Immature natural killer cell (primary cell): ENCODE measurements around the gene KCNJ16. TPM values are rescaled to one million over a fixed set of nuclear protein-coding genes. Genes with fewer than 3 reads are reported as not detected.

Source experiments
- DNase-seq, 3 donors: peaks; one replicate each; pipeline ENCODE4 v3.0.0; 2022; ENCODE audit warnings: mixed read lengths in 1 of 3
- H3K27ac Mint-ChIP-seq, 6 donors: one replicate each; pipeline ENCODE4 v1.8.0; 2020; ENCODE audit warnings: mixed read lengths in 6 of 6, mild to moderate bottlenecking in 5 of 6, inconsistent platforms in 4 of 6, moderate library complexity in 3 of 6
- H3K27me3 Mint-ChIP-seq, 3 donors: one replicate each; pipeline ENCODE4 v1.8.0; 2020 to 2021; ENCODE audit warnings: low read depth in 3 of 3, mild to moderate bottlenecking in 3 of 3, mixed read lengths in 3 of 3, moderate library complexity in 3 of 3, inconsistent platforms in 1 of 3
- H3K36me3 Mint-ChIP-seq, 3 donors: one replicate each; pipeline ENCODE4 v1.8.0; 2020; ENCODE audit warnings: mixed read lengths in 3 of 3, inconsistent platforms in 2 of 3, mild to moderate bottlenecking in 2 of 3
- H3K4me1 Mint-ChIP-seq, 2 donors: one replicate each; pipeline ENCODE4 v1.8.0; 2020; ENCODE audit warnings: inconsistent platforms in 2 of 2, mild to moderate bottlenecking in 2 of 2, mixed read lengths in 2 of 2, moderate library complexity in 1 of 2
- H3K4me3 Mint-ChIP-seq, 5 donors: one replicate each; pipeline ENCODE4 v1.8.0; 2020; ENCODE audit warnings: mild to moderate bottlenecking in 5 of 5, mixed read lengths in 5 of 5, inconsistent platforms in 3 of 5, moderate library complexity in 3 of 5
- H3K9me3 Mint-ChIP-seq, 6 donors: one replicate each; pipeline ENCODE4 v1.8.0; 2020; ENCODE audit warnings: mild to moderate bottlenecking in 6 of 6, mixed read lengths in 6 of 6, inconsistent platforms in 4 of 6, moderate library complexity in 3 of 6
- polyA plus RNA-seq, 3 donors: library from polyadenylated mRNA; unstranded; fragments of 300-500 nt; fragmentation: Illumina TruSeq; gene quantifications; one replicate each; pipeline ENCODE4 v1.2.3, GENCODE V29; 2021

The KCNJ16 gene
- polyA plus RNA-seq, 3 donors from 2014 or later = not detected

DNA sequence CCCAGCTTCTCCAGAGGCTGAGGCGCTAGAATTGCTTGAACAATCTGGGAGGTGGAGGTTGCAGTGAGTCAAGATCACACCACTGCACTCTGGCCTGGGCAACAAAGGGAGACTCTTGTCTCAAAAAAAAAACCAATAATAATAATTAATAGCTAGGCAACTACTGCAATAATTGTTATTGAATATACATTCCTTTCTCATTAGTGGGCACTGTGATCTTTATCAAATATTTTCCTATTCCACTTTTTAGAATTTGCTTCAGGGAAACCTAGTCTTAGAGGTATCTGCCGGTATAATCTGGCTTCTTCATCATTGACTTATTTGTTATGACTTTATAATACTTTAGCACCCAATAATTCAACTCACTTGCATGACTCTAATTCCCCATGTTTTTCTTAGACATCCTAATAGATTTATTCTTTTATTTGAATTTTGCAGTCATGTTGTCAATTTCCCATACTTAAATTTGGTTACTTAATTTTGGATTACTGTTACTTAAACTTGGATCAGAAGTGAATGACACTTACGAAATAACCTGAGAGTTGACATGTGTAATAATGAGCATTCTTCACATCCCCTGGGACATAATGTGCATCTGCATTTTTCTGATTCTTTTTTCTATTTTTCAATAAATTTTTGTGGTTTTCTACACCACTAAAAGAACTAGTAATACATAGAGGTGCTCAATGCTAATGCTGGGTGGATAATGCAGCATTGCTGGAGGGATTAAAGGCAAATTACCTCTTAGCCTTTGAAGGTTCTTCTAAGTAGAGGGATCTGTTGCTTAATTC lies 25.0 kb upstream of the KCNJ16 start:
- Mint-ChIP-seq H3K9me3 (peaks cover 0 to 2% (median 0%) of the 10 kb centered on the region in 6 donors), H3K36me3 (no peaks in the 10 kb centered on the region), H3K27me3 (peaks cover 0 to 3% (median 1%) of the 10 kb centered on the region in 3 donors), H3K27ac (no peak overlapping the region), H3K4me3 (no peak overlapping the region), H3K4me1 (no peaks in the 10 kb centered on the region)
- DNase-seq = no peak

DNA sequence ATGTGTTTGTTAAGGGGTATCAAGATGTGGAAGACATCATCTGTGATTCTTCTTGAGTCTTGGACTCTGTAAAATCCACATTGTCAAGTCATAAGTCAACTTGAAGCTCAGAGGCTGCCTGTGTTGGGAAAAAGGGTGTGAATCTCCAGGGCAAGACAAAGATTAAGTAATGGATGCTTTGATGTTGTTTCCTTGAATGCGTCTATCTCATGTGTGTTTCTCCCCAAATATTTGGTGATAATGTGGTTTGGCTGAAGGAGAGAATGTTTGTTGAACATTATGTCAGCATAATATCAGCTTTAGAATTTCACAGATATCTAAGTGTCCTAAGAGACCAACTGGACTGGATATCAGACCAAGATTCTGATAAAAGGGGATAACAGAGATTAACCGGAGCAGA lies 24.1 kb upstream of the KCNJ16 start:
- Mint-ChIP-seq H3K36me3 (no peaks in the 10 kb centered on the region), H3K4me3 (no peak overlapping the region), H3K9me3 (peaks cover 0 to 2% (median 0%) of the 10 kb centered on the region in 6 donors), H3K27me3 (peaks cover 0 to 3% (median 1%) of the 10 kb centered on the region in 3 donors), H3K4me1 (no peaks in the 10 kb centered on the region), H3K27ac (no peak overlapping the region)
- DNase-seq = no peak

DNA sequence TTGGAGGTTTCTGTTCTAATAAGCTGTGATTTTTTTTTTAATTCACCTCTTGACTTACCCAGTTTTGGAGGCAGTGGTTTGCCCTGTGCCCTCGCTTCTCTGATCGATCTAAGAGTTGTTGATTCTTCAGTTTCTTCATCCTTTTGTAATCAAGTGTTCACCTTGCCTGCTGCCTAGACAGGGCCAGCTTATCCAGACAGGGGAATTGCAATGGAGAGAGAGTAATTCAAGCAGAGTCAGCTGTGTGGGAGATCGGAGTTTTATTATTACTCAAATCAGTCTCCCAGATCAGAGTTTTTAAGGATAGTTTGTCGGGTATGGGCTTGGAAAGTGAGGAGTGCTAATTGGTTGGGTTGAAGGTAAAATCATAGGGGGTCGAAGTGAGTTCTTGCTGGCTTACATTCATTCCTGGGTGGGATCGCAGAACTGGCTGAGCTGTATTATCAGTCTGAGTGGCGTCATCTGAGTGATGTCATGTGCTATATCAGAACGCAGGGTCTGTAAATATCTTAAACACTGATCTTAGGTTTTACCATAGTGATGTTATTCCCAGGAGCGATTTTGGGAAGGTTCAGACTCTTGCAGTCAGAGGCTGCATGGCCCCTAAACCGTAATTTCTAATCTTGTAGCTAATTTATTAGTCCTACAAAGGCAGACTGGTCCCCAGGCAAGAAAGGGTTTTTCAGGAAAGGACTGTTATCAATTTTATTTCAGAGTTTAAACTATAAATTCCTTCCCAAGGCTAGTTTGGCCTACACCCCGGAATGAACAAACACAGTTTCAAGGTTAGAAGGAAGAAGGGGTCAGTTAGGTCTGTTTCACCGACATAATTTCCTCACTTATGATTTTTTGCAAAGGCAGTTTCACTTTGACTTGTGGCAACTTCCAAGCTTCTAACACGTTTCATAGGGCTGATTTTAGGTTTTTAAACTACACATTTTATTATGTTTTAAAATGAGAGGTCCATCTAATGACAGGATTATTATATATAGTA lies 21.5 kb upstream of the KCNJ16 start:
- H3K27ac Mint-ChIP-seq = no peak overlapping the region
- no peaks in the 10 kb centered on the region for H3K36me3 Mint-ChIP-seq
- H3K4me1 Mint-ChIP-seq = no peaks in the 10 kb centered on the region
- H3K9me3 Mint-ChIP-seq = peaks cover 0 to 5% (median 0%) of the 10 kb centered on the region in 6 donors
- H3K27me3 Mint-ChIP-seq = no peaks in the 10 kb centered on the region
- no peak overlapping the region for H3K4me3 Mint-ChIP-seq
- DNase-seq = no peak

DNA sequence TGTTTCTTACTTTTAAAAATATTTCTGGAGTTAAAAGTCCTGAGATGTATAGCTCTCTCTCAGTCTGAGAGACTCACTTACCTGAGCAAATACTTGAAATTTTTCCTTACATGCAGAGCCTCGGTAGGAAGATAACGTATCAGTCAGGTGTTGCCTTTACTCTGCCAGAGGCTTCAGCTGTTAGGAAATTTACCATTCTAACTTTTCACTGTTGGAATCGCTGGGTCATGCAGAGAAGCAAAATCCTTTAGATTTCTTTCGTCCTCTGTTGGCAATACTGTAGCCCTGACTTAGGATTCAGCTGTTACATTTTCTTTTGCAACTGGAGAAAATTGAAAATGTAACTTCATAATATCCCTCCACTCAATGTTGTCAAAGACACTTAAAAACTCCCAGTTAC lies 20.0 kb upstream of the KCNJ16 start:
- no peak for DNase-seq
- no peak overlapping the region for H3K4me3 Mint-ChIP-seq
- H3K36me3 Mint-ChIP-seq = no peaks in the 10 kb centered on the region
- peaks cover 0 to 5% (median 0%) of the 10 kb centered on the region in 6 donors for H3K9me3 Mint-ChIP-seq
- no peak overlapping the region for H3K27ac Mint-ChIP-seq
- H3K4me1 Mint-ChIP-seq = no peaks in the 10 kb centered on the region
- H3K27me3 Mint-ChIP-seq = no peaks in the 10 kb centered on the region

DNA sequence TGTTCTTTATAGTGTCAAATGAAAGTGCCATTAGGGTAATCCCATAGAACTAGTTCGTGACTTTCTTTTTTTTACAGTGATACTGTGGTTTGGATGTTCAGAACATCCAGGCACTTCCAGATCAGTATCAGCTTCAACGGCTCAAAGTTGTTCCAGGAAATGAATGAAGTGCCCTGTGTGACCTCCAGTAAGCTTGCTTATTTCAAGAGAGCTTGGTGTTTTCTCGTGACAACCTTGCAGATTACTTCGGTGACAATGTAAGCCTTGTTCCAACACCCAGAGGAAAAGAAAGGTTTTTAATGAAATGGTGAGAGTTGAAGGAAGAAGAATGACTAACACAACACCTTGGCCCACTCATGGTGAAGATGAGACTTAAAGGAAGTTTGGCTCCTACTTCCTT lies 16.0 kb upstream of the KCNJ16 start:
- H3K36me3 Mint-ChIP-seq = no peaks in the 10 kb centered on the region
- H3K4me1 Mint-ChIP-seq = no peaks in the 10 kb centered on the region
- no peak overlapping the region for H3K27ac Mint-ChIP-seq
- H3K9me3 Mint-ChIP-seq = peaks cover 0 to 8% (median under 1%) of the 10 kb centered on the region in 6 donors
- no peak overlapping the region for H3K4me3 Mint-ChIP-seq
- no peak for DNase-seq
- H3K27me3 Mint-ChIP-seq = no peaks in the 10 kb centered on the region

DNA sequence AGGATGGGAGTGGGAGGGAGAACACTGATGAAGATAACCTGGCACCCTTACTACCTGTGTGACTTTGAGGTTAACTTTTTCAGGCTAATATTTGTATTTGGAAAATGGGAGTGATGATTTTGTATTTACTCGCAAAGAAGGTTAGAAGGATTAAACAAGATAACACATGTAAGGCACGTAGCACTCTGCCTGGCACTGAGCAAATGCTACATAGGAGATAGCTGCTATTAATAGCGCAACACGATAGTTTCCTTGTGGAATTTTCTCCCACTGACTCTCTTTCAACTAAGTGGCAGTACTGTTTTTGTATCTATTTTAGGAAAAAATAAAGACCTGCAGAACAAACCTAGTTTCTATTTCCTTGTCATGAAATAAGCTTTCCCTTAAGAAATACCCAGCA lies 15.4 kb upstream of the KCNJ16 start:
- H3K27me3 Mint-ChIP-seq = no peaks in the 10 kb centered on the region

DNA sequence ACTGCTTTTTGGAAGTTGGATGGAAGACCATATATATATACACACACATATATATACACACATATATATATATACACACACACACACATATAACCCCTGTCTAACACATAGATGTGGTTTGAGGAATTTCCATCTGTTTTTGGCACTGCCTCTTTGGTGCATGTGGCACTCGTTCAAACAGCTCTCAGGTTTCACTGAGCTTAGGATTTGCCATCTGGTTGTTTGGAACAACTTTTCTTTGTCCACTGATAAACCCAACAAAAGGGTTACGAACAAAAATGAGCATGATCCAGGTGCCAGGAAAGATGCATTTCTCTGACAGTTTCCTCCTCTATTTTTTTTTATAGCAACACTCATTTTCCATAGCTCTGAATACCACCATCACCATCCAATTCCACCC lies 14.6 kb upstream of the KCNJ16 start:
- Mint-ChIP-seq H3K36me3 (no peaks in the 10 kb centered on the region), H3K9me3 (peaks cover 0 to 8% (median under 1%) of the 10 kb centered on the region in 6 donors), H3K4me1 (no peaks in the 10 kb centered on the region), H3K27me3 (peaks cover 0 to 2% (median 0%) of the 10 kb centered on the region in 3 donors), H3K4me3 (no peak overlapping the region), H3K27ac (no peak overlapping the region)
- DNase-seq = no peak

More for the DNA sequence above, 15.4 kb upstream of the KCNJ16 start:
- Mint-ChIP-seq H3K4me3 (no peak overlapping the region), H3K36me3 (no peaks in the 10 kb centered on the region), H3K9me3 (peaks cover 0 to 8% (median under 1%) of the 10 kb centered on the region in 6 donors), H3K27ac (no peak overlapping the region), H3K4me1 (no peaks in the 10 kb centered on the region)
- no peak for DNase-seq

DNA sequence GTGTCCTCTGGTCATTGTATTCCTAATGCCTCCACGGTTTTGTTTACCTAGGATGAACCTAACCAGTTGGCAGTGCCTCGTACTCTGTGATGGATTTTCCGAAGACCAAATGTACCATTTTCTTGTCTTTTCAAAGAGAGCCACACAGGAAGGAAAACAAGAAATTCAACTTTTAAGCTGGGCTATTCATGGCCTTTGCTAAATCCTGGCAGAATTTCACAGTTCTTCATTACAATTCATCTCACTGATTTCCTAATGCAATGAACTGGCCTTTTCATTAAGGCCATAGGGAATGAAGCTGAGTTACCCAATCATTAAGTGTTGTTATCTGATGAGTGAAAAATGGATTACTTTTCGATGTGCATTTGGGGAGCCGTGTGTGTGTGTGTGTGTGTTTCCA lies 7.9 kb upstream of the KCNJ16 start:
- Mint-ChIP-seq H3K36me3 (no peaks in the 10 kb centered on the region), H3K9me3 (peaks cover 0 to 9% (median 3%) of the 10 kb centered on the region in 6 donors), H3K4me3 (no peak overlapping the region), H3K27me3 (peaks cover 0 to 2% (median 2%) of the 10 kb centered on the region in 3 donors), H3K4me1 (no peaks in the 10 kb centered on the region), H3K27ac (no peak overlapping the region)
- no peak for DNase-seq

DNA sequence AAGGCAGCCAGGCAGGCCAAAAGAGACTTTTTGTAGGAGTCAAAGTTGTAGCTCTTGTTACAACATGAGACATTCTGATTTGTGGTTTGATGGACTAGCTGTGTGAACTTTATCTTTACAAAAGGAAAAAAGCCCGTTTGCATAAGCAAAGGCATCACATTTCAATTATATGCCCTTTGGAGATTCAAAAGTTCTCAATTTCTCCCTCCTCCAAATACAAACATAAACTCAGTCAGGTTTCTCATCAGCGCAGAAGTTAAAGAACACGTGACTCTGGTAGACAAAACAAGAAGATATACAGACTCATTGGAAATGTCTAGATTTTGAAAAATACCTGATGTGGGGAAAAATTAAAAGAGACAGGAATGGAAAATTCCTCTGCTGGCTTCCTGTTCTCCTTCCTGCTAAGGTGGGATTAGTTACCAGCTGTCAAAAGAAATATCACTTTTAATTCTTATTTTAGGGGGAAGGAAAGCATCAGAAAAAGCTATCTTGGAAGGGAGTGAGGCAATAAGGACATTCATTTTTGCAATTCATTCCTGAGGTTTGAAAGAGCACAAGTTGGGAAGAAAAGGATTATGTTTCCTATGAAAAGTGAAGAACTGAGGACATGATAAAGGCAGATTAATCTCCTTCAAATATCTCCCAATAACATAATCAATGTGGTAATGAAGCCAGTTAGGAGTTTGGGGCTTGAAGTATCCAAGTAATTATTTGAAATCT lies 4.6 kb upstream of the KCNJ16 start:
- no peak for DNase-seq
- Mint-ChIP-seq H3K4me1 (no peaks in the 10 kb centered on the region), H3K4me3 (no peak overlapping the region), H3K27ac (no peak overlapping the region), H3K9me3 (peaks cover 0 to 9% (median 4%) of the 10 kb centered on the region in 6 donors), H3K36me3 (peaks cover 0 to 3% (median 0%) of the 10 kb centered on the region in 3 donors), H3K27me3 (peaks cover 0 to 2% (median 0%) of the 10 kb centered on the region in 3 donors)

DNA sequence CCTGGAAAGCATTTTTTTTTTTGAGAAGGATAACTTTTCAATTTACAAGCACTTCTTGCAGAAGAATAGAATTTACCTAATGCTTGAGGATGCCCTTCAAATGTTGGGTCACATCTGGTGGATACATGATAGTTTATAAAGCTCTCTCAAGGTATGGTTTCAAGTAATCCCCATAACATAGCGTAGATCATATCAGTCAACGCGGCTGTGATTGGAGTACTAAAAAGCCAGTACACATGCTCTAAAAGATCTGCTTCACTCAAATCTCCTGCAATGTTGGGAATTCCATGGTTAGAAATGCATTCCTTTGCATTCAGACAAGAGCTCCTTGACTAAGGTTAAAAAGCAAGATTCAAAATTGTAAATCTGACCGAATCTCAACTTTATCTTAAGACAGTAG lies 3.9 kb upstream of the KCNJ16 start:
- DNase-seq = no peak
- no peaks in the 10 kb centered on the region for H3K4me1 Mint-ChIP-seq
- peaks cover 0 to 9% (median 4%) of the 10 kb centered on the region in 6 donors for H3K9me3 Mint-ChIP-seq

DNA sequence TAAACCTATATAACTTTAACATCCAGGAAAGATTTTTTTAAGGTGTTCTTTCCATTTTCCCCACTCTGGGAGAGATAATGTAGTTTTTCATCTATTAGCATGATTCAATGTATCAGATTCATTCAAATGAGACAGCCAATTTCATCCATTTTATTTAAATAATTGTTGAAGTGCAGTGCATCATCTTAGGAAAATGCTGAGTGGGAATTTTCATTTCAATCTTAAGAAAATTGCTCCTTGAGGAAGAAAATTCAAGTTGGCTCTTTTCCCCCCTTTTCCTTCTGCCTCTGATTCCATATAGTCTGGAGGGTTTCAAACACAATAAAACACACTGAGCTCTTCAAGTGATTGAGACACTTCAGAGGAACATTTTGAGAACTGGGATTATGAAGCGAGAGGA lies 3.4 kb upstream of the KCNJ16 start:
- Mint-ChIP-seq H3K27ac (no peak overlapping the region), H3K4me1 (no peaks in the 10 kb centered on the region), H3K4me3 (no peak overlapping the region), H3K9me3 (peaks cover 0 to 9% (median 4%) of the 10 kb centered on the region in 6 donors), H3K27me3 (peaks cover 0 to 2% (median 0%) of the 10 kb centered on the region in 3 donors), H3K36me3 (peaks cover 0 to 3% (median 0%) of the 10 kb centered on the region in 3 donors)
- no peak for DNase-seq

More for the DNA sequence above, 3.9 kb upstream of the KCNJ16 start:
- Mint-ChIP-seq H3K36me3 (peaks cover 0 to 3% (median 0%) of the 10 kb centered on the region in 3 donors), H3K4me3 (no peak overlapping the region), H3K27ac (no peak overlapping the region), H3K27me3 (peaks cover 0 to 2% (median 0%) of the 10 kb centered on the region in 3 donors)

DNA sequence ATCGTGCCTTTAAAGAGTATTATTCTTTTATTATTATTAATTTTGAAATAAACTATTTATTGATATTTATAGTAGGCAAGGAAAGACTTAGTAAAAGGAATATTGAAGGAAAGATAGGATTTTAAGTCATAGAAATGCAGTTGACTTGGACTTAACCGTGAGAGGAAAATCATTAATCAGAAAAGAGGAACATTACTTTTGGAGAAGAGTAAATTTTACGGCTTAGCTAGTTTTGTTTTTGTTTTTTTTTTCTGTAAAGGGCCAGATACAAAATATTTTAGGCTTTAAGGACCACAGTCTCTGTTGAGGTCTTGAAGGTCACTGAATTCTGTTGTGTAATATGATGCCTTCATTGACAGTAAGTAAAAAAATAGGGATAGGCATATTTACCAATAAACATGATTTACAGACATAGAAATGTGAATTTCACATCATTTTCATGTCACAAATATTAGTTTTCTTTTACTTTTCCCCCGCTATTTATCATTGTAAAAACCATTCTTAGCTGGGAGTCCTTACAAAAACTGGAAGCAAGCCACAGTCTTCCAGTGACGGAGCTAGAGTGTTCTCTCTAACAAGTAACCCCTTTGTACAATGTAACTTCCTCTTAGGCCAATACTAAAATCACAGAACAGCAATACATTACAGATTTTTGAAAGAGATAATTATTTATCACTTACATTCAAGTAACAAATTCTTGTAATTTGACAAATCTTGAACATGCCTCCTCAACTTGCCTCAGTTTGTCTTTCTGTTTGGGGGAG lies 2.3 kb upstream of the KCNJ16 start:
- H3K27me3 Mint-ChIP-seq = peaks cover 0 to 2% (median 0%) of the 10 kb centered on the region in 3 donors
- H3K4me1 Mint-ChIP-seq = no peaks in the 10 kb centered on the region
- H3K27ac Mint-ChIP-seq = no peak overlapping the region
- peaks cover 0 to 10% (median 3%) of the 10 kb centered on the region in 6 donors for H3K9me3 Mint-ChIP-seq
- no peak overlapping the region for H3K4me3 Mint-ChIP-seq
- no peak for DNase-seq
- H3K36me3 Mint-ChIP-seq = peaks cover 0 to 3% (median 0%) of the 10 kb centered on the region in 3 donors

DNA sequence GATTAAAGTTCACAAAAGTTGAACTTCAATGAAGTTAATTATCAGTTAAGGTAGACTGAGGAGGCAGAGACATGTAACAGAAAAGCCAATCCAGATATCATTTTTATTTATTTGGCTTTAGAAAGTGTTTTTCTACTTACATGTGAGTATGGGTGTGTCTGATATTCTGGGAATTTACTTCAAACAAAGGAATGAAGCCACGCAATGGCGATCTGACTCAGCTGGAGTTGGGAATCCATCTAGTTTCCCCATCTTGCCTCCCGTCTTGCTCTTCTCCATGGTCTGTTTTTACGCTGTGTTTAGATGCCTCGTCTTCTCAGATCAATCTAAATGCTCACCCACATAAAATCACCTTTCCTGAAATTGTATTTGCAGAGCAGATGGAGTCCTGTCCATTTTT lies 1.7 kb upstream of the KCNJ16 start:
- no peak overlapping the region for H3K4me3 Mint-ChIP-seq
- H3K36me3 Mint-ChIP-seq = peaks cover 0 to 3% (median 0%) of the 10 kb centered on the region in 3 donors
- H3K4me1 Mint-ChIP-seq = no peaks in the 10 kb centered on the region
- peaks cover 0 to 10% (median 3%) of the 10 kb centered on the region in 6 donors for H3K9me3 Mint-ChIP-seq
- no peak for DNase-seq
- no peak overlapping the region for H3K27ac Mint-ChIP-seq
- peaks cover 0 to 2% (median 0%) of the 10 kb centered on the region in 3 donors for H3K27me3 Mint-ChIP-seq
